Stimulated activated CD8-positive, alpha-beta memory T cell treated with anti-CD3 and anti-CD28 coated beads, Interleukin-2, amount 100 ng/mL, for 48 hours (primary cell): Measurements from ENCODE around the gene DESI1.
"Not testable (repeated sequence)": the region's sequence is repeated elsewhere in the genome, so short reads cannot be mapped to it uniquely, and the experiment has no call there.

Experiments used
- DNase-seq, 2 donors: peaks; one replicate each; pipeline ENCODE4 v3.0.0-alpha.2; 2020; ENCODE audit warnings: low read depth in 2 of 2

The DESI1 gene

DNA sequence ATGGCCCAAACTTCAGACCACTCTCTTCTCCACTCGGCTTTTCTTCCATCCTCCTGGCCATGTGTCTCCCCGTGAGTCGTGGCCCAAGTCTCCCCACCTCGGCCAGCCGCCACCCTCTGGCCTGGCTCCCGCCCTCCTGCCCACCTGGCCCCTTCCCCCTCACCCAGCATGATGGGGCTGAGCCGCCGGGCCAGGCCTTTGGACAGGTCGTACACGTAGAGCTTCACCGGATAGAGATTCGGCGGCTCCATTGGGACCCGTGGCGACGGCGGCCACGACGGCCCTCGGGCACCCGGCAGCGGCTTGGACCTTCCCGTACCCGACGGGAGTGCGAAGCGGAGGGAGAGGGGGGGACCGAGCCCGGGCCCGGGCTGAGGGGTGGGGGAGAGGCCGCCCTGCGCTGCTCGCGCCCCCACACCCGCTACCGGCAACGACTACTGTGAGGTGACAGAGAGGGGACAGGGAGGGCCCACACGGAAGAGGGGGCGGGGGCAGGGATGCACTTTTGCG, at the start of gene DESI1:
Gene DESI1 (minus strand): TSS at position 455 of the 510 bp plus-strand sequence. CDS start 204 bp downstream, at position 251.
- DNase-seq: peak in 1 of 2 donors; percentile 10

DNA sequence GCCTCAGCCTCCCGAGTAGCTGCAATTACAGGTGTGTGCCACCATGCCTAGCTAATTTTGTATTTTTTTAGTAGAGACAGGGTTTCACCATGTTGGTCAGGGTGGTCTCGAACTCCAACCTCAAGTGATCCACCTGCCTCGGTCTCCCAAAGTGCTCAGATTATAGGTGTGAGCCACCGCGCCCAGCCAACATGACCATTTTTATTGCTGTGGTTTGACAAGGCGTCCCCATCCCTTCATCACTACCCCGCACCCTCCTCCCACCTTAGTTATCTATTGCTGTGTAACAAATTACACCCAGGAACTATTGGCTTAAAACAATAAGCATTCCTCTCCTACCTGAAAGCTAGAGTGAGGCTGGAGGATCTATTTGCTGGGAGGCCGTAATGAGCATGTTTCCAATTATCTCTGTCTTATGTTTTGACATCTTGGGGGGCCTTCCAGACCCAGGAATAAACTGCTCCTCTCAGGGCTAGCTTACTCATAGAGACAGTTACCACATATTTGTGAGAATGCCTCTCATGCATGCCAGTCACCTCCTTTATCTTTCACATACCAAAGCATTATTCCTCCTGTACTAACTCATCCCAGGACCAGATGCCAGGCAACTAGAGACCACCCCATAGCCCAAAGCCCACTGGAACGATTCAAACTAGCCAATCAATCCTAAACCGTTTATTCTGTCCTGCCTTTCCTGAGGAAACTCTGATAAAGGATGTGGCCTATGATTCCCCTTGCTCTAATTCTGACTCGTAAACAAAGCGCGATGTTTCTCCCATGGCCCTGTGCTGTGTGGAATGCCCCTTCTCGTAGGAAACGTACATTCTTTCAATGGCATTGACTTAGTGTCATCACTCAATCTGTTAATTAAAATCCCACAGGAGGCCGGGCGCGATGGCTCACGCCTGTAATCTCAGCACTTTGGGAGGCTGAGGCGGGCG, 48.4 kb upstream of the DESI1 start:
- DNase-seq: no peak

DNA sequence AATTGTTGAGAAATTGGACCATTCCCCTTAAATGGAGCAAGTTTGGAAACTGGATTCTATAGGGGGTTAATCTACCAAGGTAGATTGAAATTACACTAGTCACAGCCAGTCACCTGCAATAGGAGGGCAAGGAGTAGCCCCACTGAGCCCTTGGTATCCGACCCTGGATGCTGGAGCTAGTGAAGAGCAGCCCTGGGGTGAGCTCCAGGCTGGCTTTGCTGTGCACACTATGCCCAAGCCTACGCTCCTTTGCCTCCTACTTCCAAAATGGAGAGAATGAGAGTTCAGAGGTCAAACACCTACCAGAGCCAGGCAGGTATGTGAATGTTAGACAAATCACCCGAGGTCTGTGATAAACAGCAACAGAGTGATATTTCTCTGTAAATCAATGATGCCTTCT, 44.1 kb upstream of the DESI1 start:
- no peak for DNase-seq

DNA sequence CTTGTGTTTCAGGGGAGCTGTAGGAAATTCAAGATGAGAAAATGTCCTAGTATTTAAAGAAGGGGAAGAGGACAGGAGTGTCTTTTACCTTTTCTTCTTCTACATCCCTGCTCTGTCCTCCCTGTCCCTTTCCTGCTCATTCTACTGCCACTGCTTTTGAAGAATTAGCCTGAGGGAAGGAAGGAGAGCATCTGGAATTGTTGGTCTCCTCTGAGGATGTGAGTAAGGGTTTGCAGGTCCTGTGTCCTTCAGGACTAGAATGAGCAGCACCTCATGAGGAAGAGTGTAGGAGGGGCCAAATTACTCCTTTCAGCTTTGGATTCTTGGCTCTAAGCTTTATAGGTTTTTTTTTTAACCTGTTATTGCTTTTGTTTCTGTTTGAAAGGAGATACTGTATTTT, 43.6 kb upstream of the DESI1 start:
- no peak for DNase-seq

DNA sequence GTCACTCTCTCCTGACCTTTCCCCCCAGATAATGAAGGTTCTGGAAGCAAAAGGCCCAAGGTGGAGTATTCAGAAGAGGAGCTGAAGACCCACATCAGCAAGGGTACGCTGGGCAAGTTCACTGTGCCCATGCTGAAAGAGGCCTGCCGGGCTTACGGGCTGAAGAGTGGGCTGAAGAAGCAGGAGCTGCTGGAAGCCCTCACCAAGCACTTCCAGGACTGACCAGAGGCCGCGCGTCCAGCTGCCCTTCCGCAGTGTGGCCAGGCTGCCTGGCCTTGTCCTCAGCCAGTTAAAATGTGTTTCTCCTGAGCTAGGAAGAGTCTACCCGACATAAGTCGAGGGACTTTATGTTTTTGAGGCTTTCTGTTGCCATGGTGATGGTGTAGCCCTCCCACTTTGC, 42.8 kb upstream of the DESI1 start:
- not testable (repeated sequence) for DNase-seq

DNA sequence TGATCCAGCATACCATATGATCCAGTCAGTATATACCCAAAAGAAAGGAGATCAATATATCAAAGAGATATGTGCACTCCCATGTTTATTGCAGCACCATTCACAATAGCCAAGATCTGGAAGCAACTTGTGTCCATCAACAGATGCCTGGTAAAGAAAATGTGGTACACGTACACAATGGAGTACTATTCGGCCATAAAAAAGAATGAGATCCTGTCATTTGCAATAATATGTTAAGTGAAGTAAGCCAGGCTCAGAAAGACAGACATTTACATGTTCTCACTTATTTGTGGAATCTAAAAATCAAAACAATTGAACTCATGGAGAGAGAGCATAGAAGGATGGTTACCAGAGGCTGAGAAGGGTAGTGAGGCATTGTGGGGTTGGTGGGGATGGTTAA, 40.9 kb upstream of the DESI1 start:
- no peak for DNase-seq

DNA sequence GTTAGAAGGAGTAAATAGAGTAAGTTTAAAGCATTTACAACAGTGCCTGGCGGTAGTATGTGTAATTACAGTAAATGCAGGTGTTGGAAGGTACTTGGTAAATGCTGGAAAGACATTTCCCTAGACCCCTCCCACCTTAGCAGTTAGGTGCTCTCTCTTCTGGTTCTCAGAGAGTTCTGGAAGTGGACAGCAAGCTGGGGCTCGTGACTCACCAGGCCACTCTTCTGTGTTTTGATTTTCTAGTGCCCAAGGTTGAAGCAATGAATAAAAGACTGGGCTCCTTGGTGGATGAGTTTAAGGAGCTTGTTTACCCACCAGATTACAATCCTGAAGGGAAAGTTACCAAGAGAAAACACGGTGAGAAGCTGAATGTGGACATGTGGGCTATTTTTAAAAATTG, 40.2 kb upstream of the DESI1 start:
- DNase-seq: no peak

DNA sequence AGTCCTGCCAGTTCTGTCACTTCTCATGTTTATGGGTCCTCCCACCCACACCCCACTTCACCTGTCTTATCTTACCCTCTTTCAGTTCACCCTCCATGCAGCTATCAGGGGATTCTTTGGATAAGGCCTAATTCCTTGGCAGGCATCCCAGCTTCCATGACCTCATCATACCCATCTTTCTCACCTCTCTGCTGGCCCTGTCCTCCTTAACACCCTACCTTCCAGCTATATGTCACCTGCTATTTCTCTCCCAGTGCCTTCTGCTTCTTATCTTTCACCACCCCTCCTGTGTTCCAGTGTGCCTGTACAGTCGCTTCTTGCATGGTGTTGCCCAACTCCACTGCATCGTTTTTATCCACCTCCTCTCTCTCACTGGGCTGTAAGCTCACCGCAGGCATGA, 39.6 kb upstream of the DESI1 start:
- DNase-seq: no peak

DNA sequence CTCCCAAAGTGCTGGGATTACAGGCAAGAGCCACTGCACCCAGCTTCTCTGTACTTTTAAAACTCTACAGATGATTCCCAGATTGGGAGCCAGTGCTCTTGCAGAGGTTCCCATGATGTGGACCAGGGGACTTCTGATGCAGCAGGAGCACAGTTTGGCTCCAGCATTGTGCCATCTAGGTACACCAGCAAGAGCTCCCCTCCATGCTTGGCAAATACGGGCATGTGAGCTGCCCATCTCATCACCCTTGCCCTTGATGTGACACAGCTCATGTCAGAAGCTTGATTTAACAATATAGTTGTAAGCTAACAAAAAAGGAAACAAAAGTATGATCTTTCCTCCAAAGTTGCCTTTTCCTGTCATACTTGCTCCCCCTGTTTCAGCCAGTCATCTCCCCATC, 39.1 kb upstream of the DESI1 start:
- no peak for DNase-seq

DNA sequence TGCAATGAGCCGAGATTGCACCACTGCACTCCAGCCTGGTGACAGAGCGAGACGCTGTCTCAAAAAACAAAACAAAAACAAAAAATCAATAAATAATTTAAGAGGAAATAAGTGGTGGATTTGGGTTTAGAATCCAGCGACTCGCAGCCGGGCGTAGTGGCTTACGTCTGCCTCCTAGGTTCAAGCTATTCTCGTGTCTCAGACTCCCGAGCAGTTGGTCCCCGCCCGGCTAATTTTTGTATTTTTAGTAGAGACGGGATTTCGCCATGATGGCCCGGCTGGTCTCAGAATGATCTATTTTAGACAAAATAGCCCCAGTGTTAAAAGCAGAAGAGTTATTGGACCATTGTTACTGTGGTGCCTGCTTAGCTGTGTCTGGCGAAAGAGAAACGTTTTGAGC, 38.0 kb upstream of the DESI1 start:
- DNase-seq: no peak

DNA sequence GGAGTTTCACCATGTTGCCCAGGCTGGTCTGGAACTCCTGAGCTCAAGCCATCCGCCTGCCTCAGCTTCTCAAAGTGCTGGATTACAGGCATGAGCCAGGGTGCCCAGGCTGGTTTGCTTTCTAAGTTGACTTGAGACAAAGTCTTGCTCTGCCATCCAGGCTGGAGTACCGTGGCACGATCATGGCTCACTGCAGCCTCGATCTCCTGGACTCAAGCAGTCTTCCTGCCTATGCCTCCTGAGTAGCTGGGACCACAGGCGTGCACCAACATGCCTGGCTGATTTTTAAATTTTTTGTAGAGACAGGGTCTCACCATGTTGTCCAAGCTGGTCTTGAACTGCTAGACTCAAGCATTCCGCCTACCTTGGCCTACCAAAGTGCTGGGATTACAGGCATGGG, 36.9 kb upstream of the DESI1 start:
- DNase-seq: no peak

DNA sequence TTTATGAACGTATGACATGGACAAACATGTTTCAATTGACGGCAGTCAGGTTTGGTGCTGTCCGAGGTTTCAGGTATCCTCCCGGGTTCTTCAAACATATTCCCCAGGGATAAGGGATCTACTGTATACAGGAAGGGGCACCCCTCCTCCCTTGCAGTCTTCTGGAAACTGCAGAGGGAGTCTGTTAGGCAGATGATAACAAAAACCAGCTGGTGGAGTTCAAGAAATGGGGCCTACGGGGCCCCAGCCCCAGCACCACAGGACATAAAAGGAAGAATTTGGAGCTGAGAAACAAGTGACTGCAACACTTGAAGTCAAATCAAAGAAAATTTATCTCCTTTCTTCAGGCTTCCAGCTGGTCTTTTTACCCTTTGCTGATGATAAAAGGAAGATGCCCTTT, 35.7 kb upstream of the DESI1 start:
- DNase-seq: no peak

DNA sequence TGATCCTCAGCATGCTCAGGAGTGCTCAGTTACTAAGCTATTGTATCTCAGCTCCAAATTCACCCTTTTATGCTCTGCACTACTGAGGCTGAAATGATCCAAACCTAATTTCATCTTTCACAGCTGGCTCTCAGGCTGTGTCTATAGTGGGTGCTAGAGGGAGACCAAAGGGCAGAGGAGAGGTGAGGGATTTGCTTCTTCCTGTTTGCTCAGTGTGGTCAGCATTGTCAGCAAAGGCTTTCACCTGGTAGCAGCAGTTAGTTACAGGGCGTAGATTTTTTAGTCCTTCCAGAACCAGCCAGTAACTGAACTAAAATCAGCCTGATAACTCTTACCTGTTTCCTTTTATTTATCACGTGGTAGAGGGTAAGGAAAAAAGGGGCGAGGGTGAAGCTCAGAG, 33.5 kb upstream of the DESI1 start:
- DNase-seq: no peak

DNA sequence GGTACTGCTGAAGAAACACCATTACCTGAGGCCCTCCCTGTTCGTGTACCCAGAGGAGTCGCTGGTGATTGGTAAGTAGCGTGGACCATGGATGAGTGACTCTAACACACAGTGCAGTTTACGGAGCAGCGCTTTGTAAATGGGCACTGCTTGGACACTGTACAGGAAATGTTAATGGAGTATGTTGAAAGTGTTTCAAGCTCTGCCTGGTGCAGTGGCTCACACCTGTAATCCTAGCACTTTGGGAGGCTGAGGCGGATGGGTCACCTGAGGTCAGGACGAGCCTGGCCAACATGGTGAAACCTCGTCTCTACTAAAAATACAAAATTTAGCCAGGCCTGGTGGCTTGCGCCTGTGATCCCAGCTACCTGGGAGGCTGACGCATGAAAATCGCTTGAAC, 30.0 kb upstream of the DESI1 start:
- DNase-seq: no peak

DNA sequence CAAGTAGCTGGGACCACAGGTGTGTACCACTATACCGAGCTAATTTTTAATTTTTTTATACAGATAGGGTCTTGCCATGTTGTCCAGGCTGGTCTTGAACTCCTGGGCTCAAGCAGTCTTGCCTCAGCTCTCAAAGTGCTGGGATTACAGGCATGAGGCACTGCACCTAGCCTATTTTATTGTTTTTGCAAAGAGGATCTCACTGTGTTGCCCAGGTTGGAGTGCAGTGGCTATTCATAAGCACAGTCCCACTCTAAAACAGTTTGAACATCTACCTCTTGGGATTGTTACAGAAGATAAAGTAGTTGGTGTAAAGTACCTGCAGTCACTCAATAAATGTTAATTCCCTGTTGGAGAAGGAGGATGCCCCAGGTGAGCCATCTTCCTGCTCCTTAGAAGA, 29.4 kb upstream of the DESI1 start:
- DNase-seq: no peak

DNA sequence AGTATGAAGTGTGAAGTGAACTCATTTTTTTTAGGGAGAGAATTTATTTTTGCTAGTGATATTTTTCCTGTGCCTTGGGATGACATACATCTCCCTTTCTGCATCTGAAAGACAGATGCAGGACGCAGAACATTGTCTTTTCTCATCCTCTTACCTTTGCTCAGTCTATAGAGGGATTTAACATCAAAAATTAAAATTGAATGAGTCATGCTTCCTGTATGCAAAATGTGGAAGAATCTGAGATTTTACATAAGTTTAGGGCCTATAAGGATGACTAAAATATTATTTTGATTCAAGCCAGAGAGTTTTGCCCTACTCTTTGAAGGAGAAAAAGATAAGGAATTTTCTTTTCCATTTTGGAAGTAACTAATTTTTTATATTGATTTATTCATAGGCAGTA, 27.6 kb upstream of the DESI1 start:
- DNase-seq: no peak

DNA sequence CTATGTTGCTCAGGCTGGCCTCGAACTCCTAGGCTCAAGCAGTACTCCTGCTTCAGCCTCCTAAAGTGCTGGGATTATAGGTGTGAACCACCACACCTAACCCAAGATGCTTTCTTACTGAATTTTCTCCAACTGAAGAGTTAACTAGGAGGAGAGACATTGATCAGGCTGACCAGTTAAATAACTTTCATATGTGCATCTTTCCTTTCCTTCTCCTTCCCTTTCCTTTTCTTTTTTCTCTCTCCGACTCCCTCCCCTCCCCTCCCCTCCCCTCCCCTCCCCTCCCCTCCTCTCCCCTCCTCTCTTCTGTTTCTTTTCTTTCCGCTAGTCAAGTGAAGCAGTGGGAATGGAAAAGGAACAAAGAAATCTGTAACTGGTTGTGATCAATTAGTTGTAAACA, 26.9 kb upstream of the DESI1 start:
- DNase-seq: no peak

DNA sequence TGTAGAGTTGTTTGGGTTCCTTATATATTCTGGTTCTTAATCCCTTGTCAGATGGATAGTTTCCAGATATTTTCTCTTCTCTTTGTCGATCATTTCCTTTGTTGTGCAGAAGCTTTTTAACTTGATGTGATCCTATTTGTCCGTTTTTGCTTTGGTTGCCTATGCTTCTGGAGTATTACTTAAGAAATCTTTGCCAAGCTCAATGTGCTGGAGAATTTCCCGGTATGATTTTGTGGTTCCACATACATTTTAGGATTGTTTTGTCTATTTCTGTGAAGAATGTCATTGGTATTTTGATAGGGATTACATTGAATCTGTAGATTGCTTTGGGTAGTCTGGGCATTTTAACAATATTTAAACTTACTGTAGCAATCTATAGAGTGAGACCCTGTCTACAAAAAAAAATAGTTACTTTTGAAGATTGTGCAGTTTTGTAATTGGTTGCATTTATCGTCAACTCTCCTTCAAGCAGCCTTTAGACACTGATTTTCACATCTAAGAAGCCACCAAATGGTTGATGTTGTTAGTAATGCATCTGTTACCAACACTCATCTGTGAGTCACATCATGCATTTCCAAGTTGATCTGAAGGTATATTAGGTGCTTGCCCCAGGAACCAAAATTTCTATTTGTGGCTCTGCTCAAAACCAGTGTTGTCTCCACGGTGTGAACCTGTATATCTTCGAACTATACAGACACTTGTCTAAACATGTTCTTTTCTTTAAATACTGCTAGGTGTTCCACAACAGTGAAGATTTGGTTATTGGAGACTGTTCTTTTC, 21.7 kb upstream of the DESI1 start:
- DNase-seq: no peak

DNA sequence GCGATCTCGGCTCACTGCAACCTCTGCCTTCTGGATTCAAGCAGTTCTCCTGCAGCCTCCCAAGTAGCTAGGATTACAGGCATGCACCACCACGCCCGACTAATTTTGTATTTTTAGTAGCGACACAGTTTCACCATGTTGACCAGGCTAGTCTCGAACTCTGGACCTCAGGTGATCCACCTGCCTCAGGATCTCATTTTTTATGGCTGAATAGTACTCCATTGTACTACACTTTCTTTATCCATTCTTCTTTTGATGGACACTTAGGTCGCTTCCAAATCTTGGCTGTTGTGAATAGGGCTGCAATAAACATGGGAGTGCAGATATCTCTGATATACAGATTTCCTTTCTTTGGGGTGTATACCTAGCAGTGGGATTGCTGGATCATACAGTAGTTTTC, 21.0 kb upstream of the DESI1 start:
- DNase-seq: no peak

DNA sequence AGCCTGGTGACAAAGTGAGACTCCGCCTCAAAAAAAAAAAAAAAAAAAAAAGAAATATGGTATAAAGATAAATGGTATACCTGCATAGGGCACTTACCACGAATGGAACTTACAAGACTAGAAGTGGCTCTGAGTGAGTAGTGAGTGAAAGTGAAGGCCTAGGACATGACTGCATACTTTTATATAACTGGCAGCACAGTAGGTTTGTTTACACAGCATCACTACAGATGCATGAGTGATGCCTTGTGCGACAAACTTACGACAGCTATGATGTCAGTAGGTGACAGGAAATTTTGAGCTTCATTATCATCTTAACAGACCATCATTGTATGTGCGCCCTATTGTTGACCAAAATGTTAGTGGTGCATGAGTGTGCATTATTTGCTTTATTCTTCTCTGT, 17.9 kb upstream of the DESI1 start:
- DNase-seq: no peak

DNA sequence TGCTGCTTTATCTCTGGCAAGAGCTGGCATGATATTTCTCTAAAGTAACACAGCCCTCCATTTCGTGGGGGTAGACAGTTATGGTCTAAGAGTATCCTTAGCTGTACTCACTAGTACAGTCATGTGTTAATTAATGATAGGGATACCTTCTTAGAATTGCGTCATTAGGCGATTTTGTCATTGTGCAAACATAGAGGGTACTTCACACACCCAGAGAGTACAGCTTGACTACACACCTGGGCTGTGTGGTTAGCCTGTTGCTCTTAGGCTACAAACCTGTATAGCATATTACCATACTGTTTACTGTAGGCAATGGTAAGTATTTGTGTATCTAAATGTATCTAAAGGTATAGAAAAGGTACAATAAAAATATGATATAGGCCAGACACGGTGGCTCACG, 17.3 kb upstream of the DESI1 start:
- DNase-seq: no peak

DNA sequence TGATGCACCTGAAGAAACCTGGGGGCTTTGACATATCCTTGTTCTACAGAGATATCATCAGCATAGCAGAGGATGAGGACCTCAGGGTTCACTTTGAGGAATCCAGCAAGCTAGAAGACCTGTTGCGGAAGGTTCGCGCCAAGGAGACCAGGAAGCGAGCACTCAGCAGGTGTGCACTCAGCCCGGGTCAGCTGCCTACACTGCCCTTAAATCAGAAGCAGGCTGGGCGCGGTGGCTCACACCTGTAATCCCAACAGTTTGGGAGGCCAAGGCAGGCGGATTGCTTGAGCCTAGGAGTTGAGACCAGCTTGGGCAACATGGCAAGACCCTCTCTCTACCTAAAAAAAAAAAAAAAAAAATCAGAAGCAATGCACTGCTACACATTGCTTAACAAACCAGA, 16.8 kb upstream of the DESI1 start:
- not testable (repeated sequence) for DNase-seq

DNA sequence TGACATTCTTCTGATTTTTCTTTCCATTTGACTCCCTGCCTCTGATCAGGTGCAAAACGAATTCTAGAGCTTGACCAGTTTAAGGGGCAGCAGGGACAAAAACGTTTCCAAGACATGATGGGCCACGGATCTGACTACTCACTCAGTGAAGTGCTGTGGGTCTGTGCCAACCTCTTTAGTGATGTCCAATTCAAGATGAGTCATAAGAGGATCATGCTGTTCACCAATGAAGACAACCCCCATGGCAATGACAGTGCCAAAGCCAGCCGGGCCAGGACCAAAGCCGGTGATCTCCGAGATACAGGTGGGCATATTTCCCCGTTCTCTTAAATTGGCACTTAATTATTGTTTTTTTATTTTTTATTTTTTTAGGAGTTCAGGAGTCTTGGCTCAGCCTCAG, 15.6 kb upstream of the DESI1 start:
- DNase-seq: no peak
